ENCODE measurements around the gene CAMK2D.

Gene CAMK2D

DNA sequence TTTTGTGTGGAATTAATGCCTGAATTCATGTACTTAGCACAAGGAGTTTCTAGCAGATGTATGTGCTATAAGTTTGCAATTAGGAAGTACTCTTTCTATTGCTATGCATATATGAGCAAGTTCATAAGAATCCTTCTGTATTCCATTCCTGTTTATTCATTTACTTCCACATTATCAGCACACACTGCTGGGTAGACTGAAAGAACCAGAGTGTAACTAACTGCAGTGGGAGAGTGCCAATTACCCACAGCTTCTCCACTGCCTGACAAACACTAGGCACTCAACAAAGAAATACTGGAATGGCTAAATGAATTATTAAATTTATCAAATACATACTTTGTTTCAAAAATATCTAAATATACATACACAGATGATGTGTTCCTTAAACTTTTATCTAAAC lies 219.6 kb downstream of the CAMK2D start:
- Histone ChIP-seq H3K4me1 (ENCODE audit: insufficient read depth, low read length) (no peaks in the 10 kb centered on the region; the same call in 1 of the 2 replicates), H3K9me3 (ENCODE audit: control insufficient read depth, insufficient read depth, low read length) (no peaks in the 10 kb centered on the region), H3K36me3 (ENCODE audit: insufficient read depth, low read length) (no peaks in the 10 kb centered on the region), H3K9ac (ENCODE audit: low read depth, low read length) (no peak overlapping the region)

DNA sequence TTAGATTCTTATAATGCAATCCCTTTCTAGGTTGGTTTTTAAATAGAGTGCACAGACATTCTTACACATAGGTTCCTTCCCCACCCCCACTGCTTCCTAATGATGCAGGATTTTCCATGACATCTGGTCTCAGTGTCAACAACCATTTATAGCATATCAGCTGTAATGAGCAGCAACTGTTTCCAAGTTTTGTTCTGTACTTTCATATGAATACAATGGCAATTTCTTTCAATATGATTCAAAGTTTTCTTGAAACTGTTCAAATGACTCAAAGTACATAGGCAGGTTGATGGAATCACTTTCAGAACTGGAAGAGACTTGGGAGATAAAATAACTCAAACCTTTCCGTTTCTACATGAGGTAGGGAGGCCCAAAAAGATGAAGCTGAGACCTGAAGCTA lies 220.7 kb downstream of the CAMK2D start:
- H3K9me3 ChIP-seq (ENCODE audit: control insufficient read depth, insufficient read depth, low read length) = no peaks in the 10 kb centered on the region
- H3K4me1 ChIP-seq (ENCODE audit: insufficient read depth, low read length) = peaks cover 2% of the 10 kb centered on the region; the same call in 1 of the 2 replicates
- no peak overlapping the region for H3K9ac ChIP-seq (ENCODE audit: low read depth, low read length)
- H3K36me3 ChIP-seq (ENCODE audit: insufficient read depth, low read length) = no peaks in the 10 kb centered on the region

DNA sequence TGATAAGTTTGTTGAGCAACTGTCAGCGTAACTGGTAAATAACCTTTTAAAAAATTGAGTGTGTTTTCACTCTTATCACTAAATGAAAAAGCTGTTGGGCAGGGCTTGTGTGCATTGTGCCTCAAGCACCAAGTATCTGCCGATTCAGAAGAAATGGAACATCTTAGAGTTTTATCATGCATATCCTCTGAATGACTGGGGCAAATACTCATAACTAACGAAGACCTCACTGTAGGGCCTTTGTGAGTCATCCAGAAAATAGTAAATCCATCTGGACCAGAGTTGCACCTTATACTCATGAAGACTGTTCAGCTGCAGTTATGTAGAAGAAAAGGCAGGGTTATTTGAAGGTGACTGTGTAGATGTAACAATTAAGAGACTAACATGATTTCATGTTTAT lies 222.1 kb downstream of the CAMK2D start:
- Histone ChIP-seq H3K9me3 (ENCODE audit: control insufficient read depth, insufficient read depth, low read length) (no peaks in the 10 kb centered on the region), H3K9ac (ENCODE audit: low read depth, low read length) (no peak overlapping the region), H3K36me3 (ENCODE audit: insufficient read depth, low read length) (no peaks in the 10 kb centered on the region), H3K4me1 (ENCODE audit: insufficient read depth, low read length) (peaks cover 3% of the 10 kb centered on the region; the same call in 1 of the 2 replicates)

DNA sequence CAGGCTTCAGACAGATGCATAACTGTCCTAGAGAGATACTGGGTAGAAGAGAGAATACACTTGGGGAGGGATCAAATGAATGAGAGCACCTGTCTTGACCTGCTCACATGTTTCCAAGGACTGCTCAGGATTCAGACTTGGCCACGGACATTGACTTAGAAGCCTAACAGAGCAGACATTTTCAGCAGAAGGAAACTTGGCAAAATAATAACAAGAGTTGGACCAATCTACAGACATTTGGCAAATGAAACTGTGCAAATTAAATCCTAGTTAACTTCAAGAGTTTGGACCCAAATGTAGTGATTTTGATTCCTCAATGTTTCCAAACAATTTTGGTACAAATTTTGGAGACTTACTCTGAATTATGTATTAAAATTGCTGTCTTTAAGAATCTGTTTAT lies 223.9 kb downstream of the CAMK2D start:
- Histone ChIP-seq H3K4me1 (ENCODE audit: insufficient read depth, low read length) (peaks cover 3% of the 10 kb centered on the region; the same call in 1 of the 2 replicates), H3K36me3 (ENCODE audit: insufficient read depth, low read length) (no peaks in the 10 kb centered on the region), H3K9ac (ENCODE audit: low read depth, low read length) (no peak overlapping the region), H3K9me3 (ENCODE audit: control insufficient read depth, insufficient read depth, low read length) (no peaks in the 10 kb centered on the region)

DNA sequence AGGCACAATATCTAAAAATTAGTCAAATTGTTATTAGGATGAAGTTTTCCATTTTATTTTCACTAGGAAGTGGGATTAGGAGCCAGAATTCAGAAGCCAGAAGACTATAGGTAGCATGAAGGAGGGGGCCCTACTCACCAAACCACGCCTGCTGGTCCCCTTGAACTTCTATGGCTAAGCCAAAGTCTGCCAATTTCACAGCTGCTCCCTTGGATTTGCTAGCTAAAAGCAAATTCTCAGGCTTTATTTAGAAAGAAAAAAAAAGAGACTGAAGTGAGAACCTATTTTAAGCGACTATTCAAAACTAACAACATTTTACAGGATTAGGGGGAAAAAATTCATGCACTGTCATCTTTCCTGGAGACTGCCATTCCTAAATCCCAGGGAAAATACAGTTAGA lies 224.3 kb downstream of the CAMK2D start:
- no peak overlapping the region for H3K9ac ChIP-seq (ENCODE audit: low read depth, low read length)
- H3K36me3 ChIP-seq (ENCODE audit: insufficient read depth, low read length) = no peaks in the 10 kb centered on the region
- peaks cover 3% of the 10 kb centered on the region; the same call in 1 of the 2 replicates for H3K4me1 ChIP-seq (ENCODE audit: insufficient read depth, low read length)
- no peaks in the 10 kb centered on the region for H3K9me3 ChIP-seq (ENCODE audit: control insufficient read depth, insufficient read depth, low read length)

DNA sequence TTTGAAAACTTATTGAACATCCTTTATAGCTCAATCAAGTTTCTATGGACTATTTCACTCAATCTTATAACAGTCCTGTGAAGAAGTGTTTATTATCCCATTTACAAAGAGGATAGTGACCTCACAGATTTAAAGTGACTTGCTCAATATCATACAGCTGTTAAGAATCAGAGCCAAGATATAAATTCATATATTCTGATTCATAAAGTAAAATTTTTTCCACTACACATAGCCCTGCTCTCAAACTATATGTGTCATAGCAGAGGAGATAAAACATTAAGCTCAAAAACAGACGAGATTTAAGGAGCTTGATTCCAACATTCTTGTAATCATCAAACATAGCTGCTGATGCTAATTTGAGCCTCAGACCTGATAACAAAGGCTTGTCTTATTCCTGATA lies 226.8 kb downstream of the CAMK2D start:
- no peaks in the 10 kb centered on the region for H3K36me3 ChIP-seq (ENCODE audit: insufficient read depth, low read length)
- no peak overlapping the region for H3K9ac ChIP-seq (ENCODE audit: low read depth, low read length)

DNA sequence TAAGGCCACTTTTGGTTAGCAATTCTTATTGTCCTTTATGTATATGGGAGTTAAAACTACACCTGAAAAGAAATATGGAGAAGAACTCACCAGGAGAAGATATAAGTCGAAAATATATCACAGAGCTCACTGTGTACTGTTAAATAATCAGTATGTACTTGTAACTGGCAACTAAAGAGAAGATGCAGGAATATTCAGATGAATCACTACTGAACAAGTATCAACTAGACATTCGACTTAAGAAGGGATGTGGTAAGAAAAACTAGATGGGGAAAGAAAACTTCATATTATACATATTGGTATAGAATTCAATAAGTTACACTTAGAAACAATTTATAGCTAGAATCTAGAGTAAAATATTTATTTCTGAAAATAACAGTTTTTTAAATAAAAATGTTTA lies 230.0 kb downstream of the CAMK2D start:
- no peaks in the 10 kb centered on the region for H3K36me3 ChIP-seq (ENCODE audit: insufficient read depth, low read length)
- H3K9me3 ChIP-seq (ENCODE audit: control insufficient read depth, insufficient read depth, low read length) = no peaks in the 10 kb centered on the region
- H3K9ac ChIP-seq (ENCODE audit: low read depth, low read length) = no peak overlapping the region
- H3K4me1 ChIP-seq (ENCODE audit: insufficient read depth, low read length) = peaks cover 15% of the 10 kb centered on the region

More for the DNA sequence above, 226.8 kb downstream of the CAMK2D start:
- Histone ChIP-seq H3K4me1 (ENCODE audit: insufficient read depth, low read length) (peaks cover 3% of the 10 kb centered on the region; the same call in 1 of the 2 replicates), H3K9me3 (ENCODE audit: control insufficient read depth, insufficient read depth, low read length) (no peaks in the 10 kb centered on the region)

DNA sequence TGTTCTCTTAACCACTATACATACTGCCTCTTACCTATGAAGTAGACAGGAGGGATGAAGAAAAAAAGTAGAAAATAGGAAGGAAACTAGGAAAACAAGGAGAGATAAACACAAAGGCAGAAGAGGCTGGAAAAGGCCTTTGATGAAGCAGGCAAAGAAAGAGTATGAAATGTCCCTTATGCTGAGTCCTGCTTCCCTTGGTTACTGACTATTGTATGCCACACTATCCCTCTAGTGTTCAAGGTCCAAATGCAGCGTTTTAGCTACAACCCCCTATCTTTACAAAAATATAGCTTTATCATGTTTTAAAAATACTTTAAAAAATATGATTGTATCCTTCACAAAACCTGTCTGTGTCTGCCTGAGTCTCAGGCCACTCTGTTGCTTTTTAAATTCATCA lies 233.1 kb downstream of the CAMK2D start:
- Histone ChIP-seq H3K36me3 (ENCODE audit: insufficient read depth, low read length) (no peaks in the 10 kb centered on the region), H3K9me3 (ENCODE audit: control insufficient read depth, insufficient read depth, low read length) (no peaks in the 10 kb centered on the region), H3K4me1 (ENCODE audit: insufficient read depth, low read length) (peaks cover 22% of the 10 kb centered on the region), H3K9ac (ENCODE audit: low read depth, low read length) (no peak overlapping the region)

DNA sequence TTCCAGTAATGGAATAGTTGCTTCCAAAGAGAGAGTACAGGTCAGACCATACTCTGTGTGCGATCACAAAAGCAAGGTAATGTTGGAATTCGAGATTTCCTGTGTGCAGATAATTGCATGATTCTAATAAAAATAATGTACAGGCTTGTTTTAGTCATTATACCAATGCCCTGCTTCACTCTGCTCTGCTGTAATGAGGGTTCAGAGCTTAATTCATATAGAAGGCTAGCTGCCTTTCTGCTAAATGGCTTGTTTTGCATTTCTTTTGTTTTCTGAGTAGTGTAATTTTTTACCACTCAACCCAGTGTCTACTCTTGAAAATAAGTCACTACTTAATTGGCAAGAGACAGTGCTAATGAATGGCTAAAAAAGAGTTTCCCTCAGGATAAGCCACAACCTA lies 236.0 kb downstream of the CAMK2D start:
- Histone ChIP-seq H3K36me3 (ENCODE audit: insufficient read depth, low read length) (no peaks in the 10 kb centered on the region), H3K4me1 (ENCODE audit: insufficient read depth, low read length) (peaks cover 22% of the 10 kb centered on the region), H3K9me3 (ENCODE audit: control insufficient read depth, insufficient read depth, low read length) (no peaks in the 10 kb centered on the region), H3K9ac (ENCODE audit: low read depth, low read length) (no peak overlapping the region)

DNA sequence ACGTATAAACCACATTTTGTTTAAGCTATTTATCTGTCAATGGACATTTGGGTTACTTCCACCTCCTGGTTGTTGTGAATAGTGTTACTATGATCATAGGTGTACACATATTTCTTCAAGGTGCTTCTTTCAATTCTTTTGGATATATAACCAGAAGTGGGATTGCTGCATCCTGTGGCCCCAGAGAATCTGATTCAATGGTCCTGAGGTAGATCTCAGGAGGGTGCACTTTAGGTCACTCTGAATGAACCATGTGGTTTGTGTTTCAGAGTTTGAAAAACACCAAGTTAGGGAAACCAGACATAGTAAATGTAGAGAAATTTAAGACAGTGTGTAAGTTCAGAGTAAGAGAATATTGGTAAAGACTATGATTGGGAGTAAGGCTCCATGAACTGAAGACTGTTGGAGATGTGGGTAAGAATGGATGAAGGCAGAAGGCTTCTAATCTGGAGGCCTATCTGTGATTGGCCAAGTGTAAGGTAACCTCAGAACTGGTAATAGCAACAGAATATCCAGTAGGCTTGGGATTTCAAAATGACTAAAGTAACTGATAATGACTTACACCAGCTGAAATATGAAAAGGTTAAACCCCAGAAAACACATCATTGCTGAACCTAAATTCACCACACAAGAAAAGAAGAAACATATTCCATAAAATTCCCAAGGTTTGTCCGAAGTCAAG lies 236.9 kb downstream of the CAMK2D start:
- Histone ChIP-seq H3K4me1 (ENCODE audit: insufficient read depth, low read length) (peaks cover 22% of the 10 kb centered on the region), H3K36me3 (ENCODE audit: insufficient read depth, low read length) (no peaks in the 10 kb centered on the region), H3K9ac (ENCODE audit: low read depth, low read length) (no peak overlapping the region), H3K9me3 (ENCODE audit: control insufficient read depth, insufficient read depth, low read length) (no peaks in the 10 kb centered on the region)

DNA sequence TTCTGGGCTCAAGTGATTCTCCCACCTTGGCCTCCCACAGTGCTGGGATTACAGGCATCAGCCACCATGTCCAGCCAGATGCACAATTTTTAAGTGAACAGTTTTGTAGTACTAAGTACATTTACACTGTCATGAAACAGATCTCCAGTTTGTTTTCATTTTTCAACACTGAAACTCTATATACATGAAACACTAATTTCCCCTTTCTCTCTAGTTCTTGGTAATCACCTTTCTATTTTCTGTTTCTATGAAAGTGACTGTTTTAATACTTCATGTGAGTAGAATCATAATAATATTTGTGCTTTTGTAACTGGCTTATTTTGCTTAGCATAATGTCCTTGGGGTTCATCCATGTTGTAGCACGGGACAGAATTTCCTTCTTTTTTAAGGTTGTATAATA lies 237.4 kb downstream of the CAMK2D start:
- Histone ChIP-seq H3K9me3 (ENCODE audit: control insufficient read depth, insufficient read depth, low read length) (no peaks in the 10 kb centered on the region), H3K9ac (ENCODE audit: low read depth, low read length) (no peak overlapping the region), H3K4me1 (ENCODE audit: insufficient read depth, low read length) (peaks cover 19% of the 10 kb centered on the region), H3K36me3 (ENCODE audit: insufficient read depth, low read length) (no peaks in the 10 kb centered on the region)

DNA sequence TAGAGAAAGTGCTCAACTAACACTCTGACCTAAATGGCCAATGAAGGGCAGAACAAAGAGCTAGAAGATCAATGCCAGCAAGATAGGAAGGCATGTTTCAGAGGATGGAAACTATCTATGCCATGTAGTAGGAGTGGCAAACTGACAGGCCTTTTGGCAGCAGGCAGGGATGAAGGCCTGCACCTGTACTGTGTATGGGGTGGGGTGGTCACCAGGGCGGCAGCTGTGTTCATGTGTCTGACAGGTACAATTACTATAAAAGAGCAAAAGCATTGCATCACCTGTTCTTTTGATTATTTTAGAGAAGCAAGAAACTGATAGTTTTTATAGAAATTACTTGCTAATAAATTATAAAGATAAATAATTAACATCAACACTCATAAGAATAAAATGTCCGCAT lies 239.1 kb downstream of the CAMK2D start:
- H3K9ac ChIP-seq (ENCODE audit: low read depth, low read length) = no peak overlapping the region
- H3K9me3 ChIP-seq (ENCODE audit: control insufficient read depth, insufficient read depth, low read length) = no peaks in the 10 kb centered on the region
- H3K36me3 ChIP-seq (ENCODE audit: insufficient read depth, low read length) = no peaks in the 10 kb centered on the region

DNA sequence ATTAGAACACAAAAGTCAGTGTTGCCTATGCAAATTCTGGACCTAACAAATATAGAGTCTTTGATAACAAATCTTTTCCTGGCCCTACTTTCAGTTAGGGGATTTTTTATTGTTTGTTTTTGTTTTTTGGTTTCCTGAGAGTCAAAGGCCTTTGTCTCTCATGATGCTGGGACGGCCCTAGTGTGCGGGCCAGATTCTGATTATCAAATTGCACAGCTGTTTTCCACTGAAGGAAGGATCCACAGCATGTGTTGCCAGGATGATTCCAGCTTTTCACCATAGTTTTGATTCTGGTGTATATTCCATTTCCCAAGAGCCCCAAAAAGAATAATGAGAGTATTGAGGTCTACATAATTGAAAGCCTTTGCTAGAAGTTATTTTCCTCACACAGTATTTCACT lies 248.2 kb downstream of the CAMK2D start:
- Histone ChIP-seq H3K36me3 (ENCODE audit: insufficient read depth, low read length) (peaks cover 2% of the 10 kb centered on the region), H3K4me1 (ENCODE audit: insufficient read depth, low read length) (no peaks in the 10 kb centered on the region), H3K9ac (ENCODE audit: low read depth, low read length) (no peak overlapping the region), H3K9me3 (ENCODE audit: control insufficient read depth, insufficient read depth, low read length) (no peaks in the 10 kb centered on the region)

More for the DNA sequence above, 239.1 kb downstream of the CAMK2D start:
- H3K4me1 ChIP-seq (ENCODE audit: insufficient read depth, low read length) = peaks cover 9% of the 10 kb centered on the region

DNA sequence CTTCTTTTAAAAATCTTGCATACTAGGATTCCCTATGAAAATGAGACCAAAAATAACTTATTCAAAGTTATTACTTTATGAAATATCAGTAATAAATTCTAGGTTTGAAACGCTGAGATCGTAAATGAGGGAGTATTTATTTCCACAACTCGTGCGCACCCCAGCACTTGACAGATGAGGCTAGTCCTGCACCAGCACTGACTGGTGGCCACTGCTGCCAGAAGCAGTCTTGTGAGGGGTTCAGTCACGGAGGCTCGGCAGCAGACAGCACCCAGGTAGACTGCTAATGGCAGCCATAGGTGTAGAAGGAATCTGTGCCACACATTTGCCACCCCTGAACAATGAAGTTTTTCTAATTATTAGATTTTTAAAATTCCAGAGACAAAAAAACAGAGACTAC lies 248.7 kb downstream of the CAMK2D start:
- Histone ChIP-seq H3K4me1 (ENCODE audit: insufficient read depth, low read length) (no peaks in the 10 kb centered on the region), H3K9ac (ENCODE audit: low read depth, low read length) (no peak overlapping the region), H3K9me3 (ENCODE audit: control insufficient read depth, insufficient read depth, low read length) (no peaks in the 10 kb centered on the region), H3K36me3 (ENCODE audit: insufficient read depth, low read length) (peaks cover 2% of the 10 kb centered on the region)

DNA sequence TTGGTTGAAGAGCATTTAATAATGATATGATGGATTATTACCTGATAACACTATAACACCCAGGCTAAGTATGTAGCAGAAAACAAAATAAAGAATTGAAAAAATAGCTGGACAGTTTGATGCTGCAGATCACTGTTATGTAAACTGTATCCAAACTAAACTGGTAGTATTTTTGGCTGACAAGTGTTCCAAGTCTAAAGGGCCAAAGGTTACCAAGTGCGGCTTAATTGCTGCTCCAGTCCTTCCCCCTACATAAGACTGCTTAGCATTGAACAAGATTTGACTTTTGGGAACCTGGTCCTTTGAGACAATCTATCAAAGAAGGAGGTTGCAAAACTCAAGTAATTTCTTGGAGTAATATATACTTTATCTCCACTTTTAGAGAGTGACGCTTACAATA lies 249.6 kb downstream of the CAMK2D start:
- Histone ChIP-seq H3K9ac (ENCODE audit: low read depth, low read length) (no peak overlapping the region), H3K9me3 (ENCODE audit: control insufficient read depth, insufficient read depth, low read length) (no peaks in the 10 kb centered on the region), H3K4me1 (ENCODE audit: insufficient read depth, low read length) (no peaks in the 10 kb centered on the region), H3K36me3 (ENCODE audit: insufficient read depth, low read length) (peaks cover 2% of the 10 kb centered on the region)
